SK-N-SH (cell line): ENCODE results near the gene P2RY11. TPM values are rescaled to one million over a fixed set of nuclear protein-coding genes. Genes with fewer than 3 reads are reported as not detected.
A peak's percentile ranks its signal among the peaks of the same experiment; 100 is the strongest.

ENCODE experiments used
- CTCF ChIA-PET: fragments of 300-600, 350-600 bp; formaldehyde crosslinking; extraction: SDS; loops from one replicate; lab custom pipeline; 2021; lab: Yijun Ruan, JAX
- POLR2A ChIA-PET: fragments of 350-600 bp; sonication (Branson Sonifier 250); formaldehyde crosslinking; extraction: SDS; loops from one replicate; lab custom pipeline; 2020; ENCODE audit warnings: antibody characterized with exemption, inconsistent platforms; lab: Yijun Ruan, JAX
- DNase-seq: peaks from one replicate; pipeline ENCODE4 v3.0.0; 2012
- H2AFZ ChIP-seq: fragments of 200-600 bp; sonication (generic); 2 replicates; pipeline ENCODE4 v1.8.1; 2016; ENCODE audit warnings: antibody characterized with exemption, mild to moderate bottlenecking, low read depth
- H3F3A ChIP-seq: fragments of 200-600 bp; sonication (generic); replicated peaks from 2 replicates; pipeline ENCODE3; 2016; ENCODE audit warnings: antibody characterized with exemption, mild to moderate bottlenecking; ENCODE audit not compliant: insufficient read depth
- H3K27ac ChIP-seq, 2 experiments: fragments of 200-500 bp in 1 of 2; fragments of 200-600 bp in 1 of 2; sonication (Bioruptor generic) in 1 of 2; sonication (generic), shearing (Covaris generic) in 1 of 2; 2 replicates each; pipeline versions ENCODE4 v1.5.1 to v1.6.1; 2014 to 2016; ENCODE audit warnings: low read depth in 2 of 2, inconsistent platforms in 1 of 2, low read length in 1 of 2, mild to moderate bottlenecking in 1 of 2, mixed read lengths in 1 of 2
- H3K27me3 ChIP-seq: fragments of 200-600 bp; sonication (generic), shearing (Covaris generic); 2 replicates; pipeline ENCODE4 v1.6.1; 2016; ENCODE audit warnings: mixed run types; ENCODE audit not compliant: insufficient read depth
- H3K36me3 ChIP-seq, 2 experiments: fragments of 200-500 bp in 1 of 2; fragments of 200-600 bp in 1 of 2; sonication (Bioruptor generic) in 1 of 2; sonication (generic) in 1 of 2; replicated peaks in 1 of 2; 2 replicates each; pipeline versions ENCODE3 to v1.5.1; 2014 to 2016; ENCODE audit warnings: low read length in 1 of 2, mild to moderate bottlenecking in 1 of 2; ENCODE audit not compliant: insufficient read depth in 2 of 2, control insufficient read depth in 1 of 2
- H3K4me1 ChIP-seq, 2 experiments: fragments of 200-500 bp in 1 of 2; fragments of 200-600 bp in 1 of 2; sonication (Bioruptor generic) in 1 of 2; sonication (generic), shearing (Covaris generic) in 1 of 2; 2 replicates each; pipeline versions ENCODE4 v1.5.1 to v1.6.1; 2014 to 2016; ENCODE audit warnings: low read depth in 1 of 2, low read length in 1 of 2, mixed run types in 1 of 2; ENCODE audit not compliant: insufficient read depth in 2 of 2, control insufficient read depth in 1 of 2
- H3K4me2 ChIP-seq: fragments of 200-600 bp; sonication (generic), shearing (Covaris generic); 2 replicates; pipeline ENCODE4 v1.6.1; 2017; ENCODE audit warnings: mixed run types
- H3K4me3 ChIP-seq, 2 experiments: fragments of 200-500 bp in 1 of 2; fragments of 200-600 bp in 1 of 2; sonication (Bioruptor generic) in 1 of 2; sonication (generic), shearing (Covaris generic) in 1 of 2; 2 replicates each; pipeline versions ENCODE4 v1.5.1 to v1.8.1; 2014 to 2016; ENCODE audit warnings: low read depth in 2 of 2, inconsistent platforms in 1 of 2, low read length in 1 of 2, mild to moderate bottlenecking in 1 of 2, mixed read lengths in 1 of 2, moderate library complexity in 1 of 2
- H3K79me2 ChIP-seq: fragments of 200-600 bp; sonication (generic); 2 replicates; pipeline ENCODE4 v1.8.1; 2017; ENCODE audit warnings: mild to moderate bottlenecking; ENCODE audit not compliant: insufficient read depth
- H3K9ac ChIP-seq: fragments of 200-600 bp; sonication (generic); 2 replicates; pipeline ENCODE4 v1.6.1; 2017; ENCODE audit warnings: mixed run types
- H3K9me2 ChIP-seq: fragments of 200-600 bp; sonication (generic); 2 replicates; pipeline ENCODE4 v1.6.1; 2017; ENCODE audit warnings: mixed run types
- H3K9me3 ChIP-seq: fragments of 200-600 bp; sonication (generic); 2 replicates; pipeline ENCODE4 v1.6.1; 2017; ENCODE audit warnings: mixed run types, mild to moderate bottlenecking, moderate library complexity
- H4K20me1 ChIP-seq: fragments of 200-600 bp; sonication (generic); 2 replicates; pipeline ENCODE4 v1.6.1; 2017; ENCODE audit warnings: mild to moderate bottlenecking, mixed run types; ENCODE audit not compliant: insufficient read depth
- CHD2 ChIP-seq: fragments of 150-350 bp; IDR thresholded peaks from 2 replicates; pipeline ENCODE4 v1.6.1; 2018; ENCODE audit warnings: low read length; ENCODE audit not compliant: partially characterized antibody
- EP300 ChIP-seq, 2 experiments: IDR thresholded peaks; 2 replicates each; pipeline versions ENCODE4 v1.4.0 to v1.6.1; 2012; ENCODE audit warnings: borderline replicate concordance in 1 of 2, low read depth in 1 of 2, low read length in 1 of 2
- FOSL2 ChIP-seq: IDR thresholded peaks from 2 replicates; pipeline ENCODE4 v1.4.0; 2012; ENCODE audit warnings: low read depth, mild to moderate bottlenecking, moderate library complexity, borderline replicate concordance
- FOXJ3 ChIP-seq: sonication (generic); formaldehyde crosslinking; IDR thresholded peaks from 2 replicates; pipeline ENCODE4 v1.5.1; 2020; ENCODE audit warnings: mild to moderate bottlenecking, missing genetic modification reagents
- GABPA ChIP-seq: IDR thresholded peaks from 2 replicates; pipeline ENCODE4 v1.4.0; 2012; ENCODE audit warnings: low read depth, mild to moderate bottlenecking
- MAX ChIP-seq: IDR thresholded peaks from 2 replicates; pipeline ENCODE4 v1.4.0; 2012; ENCODE audit warnings: low read depth
- MEF2A ChIP-seq: IDR thresholded peaks from 2 replicates; pipeline ENCODE4 v1.4.0; 2012; ENCODE audit warnings: low read depth, borderline replicate concordance
- MXI1 ChIP-seq: IDR thresholded peaks from 2 replicates; pipeline ENCODE4 v1.6.1; 2012; ENCODE audit warnings: mild to moderate bottlenecking, low read depth, low read length, improper control_type of control experiment
- NRF1 ChIP-seq: IDR thresholded peaks from 2 replicates; pipeline ENCODE4 v1.6.1; 2012; ENCODE audit warnings: low read depth, mild to moderate bottlenecking, low read length
- RXRA ChIP-seq: IDR thresholded peaks from 2 replicates; pipeline ENCODE4 v1.4.0; 2012; ENCODE audit warnings: low read depth, mild to moderate bottlenecking, borderline replicate concordance
- SIN3A ChIP-seq: IDR thresholded peaks from 2 replicates; pipeline ENCODE4 v1.6.1; 2012; ENCODE audit warnings: low read depth, mild to moderate bottlenecking, low read length, moderate library complexity, borderline replicate concordance
- TCF12 ChIP-seq: IDR thresholded peaks from 2 replicates; pipeline ENCODE4 v1.4.0; 2012
- YY1 ChIP-seq: IDR thresholded peaks from 2 replicates; pipeline ENCODE4 v1.4.0; 2012; ENCODE audit warnings: low read depth, mild to moderate bottlenecking
- WGBS: methylation state at CpG from one replicate; pipeline ENCODE4 v1.1.6; 2017; ENCODE audit warnings: low lambda C conversion rate; 5-methylcytosine and 5-hydroxymethylcytosine counted together
- polyA plus RNA-seq, 3 experiments: library from polyadenylated mRNA; depleted of rRNA; stranded (reverse); fragments of >200 nt; gene quantifications; 2 replicates each; pipeline ENCODE4 v1.2.3, GENCODE V29; 2012
- TF ChIP-seq, protein P1 (sequence below): IDR thresholded peaks from 2 replicates; pipeline ENCODE4 v1.6.1; 2012; ENCODE audit warnings: mild to moderate bottlenecking, low read depth, low read length, moderate library complexity

P2RY11 gene
- polyA plus RNA-seq, 1 of the 3 experiments (the other 2 are of a cell fraction) = 6.8 TPM

- Histone ChIP-seq H3K79me2 (peaks cover 31% of the 10 kb centered on the region), H4K20me1 (no peaks in the 10 kb centered on the region), H3K9ac (peak overlapping the region; percentile 96; the same call in 1 of the 2 replicates), H3K9me3 (no peaks in the 10 kb centered on the region), H3K4me2 (peak overlapping the region; percentile 100)
- DNase-seq = no peak
- 98% methylated on average over 8 of the region's 14 CpGs for WGBS
- TF ChIP-seq CHD2 (no peak), NRF1 (no peak)
- TF ChIP-seq, all 33 proteins: peak for 0
- no peaks in the 10 kb centered on the region for H3K9me2 ChIP-seq
- peaks cover 0 to 19% of the 10 kb centered on the region in 2 experiments; a peak in 1 of 4 replicates for H3K4me1 ChIP-seq
- CTCF ChIA-PET = interaction anchor here (1.3 to 5.6 kb wide), 4 partner anchors 9 to 151 kb away, joined by 4 to 58 read pairs (median 10); partner anchors contain the start of gene EIF3G
- POLR2A ChIA-PET = interaction anchor here (1.3 to 4.2 kb wide), 3 partner anchors 8 to 11 kb away, joined by 4 to 35 read pairs (median 4); no protein-coding TSS in a partner anchor
- no peak overlapping the region for H2AFZ ChIP-seq
- peaks cover 9% of the 10 kb centered on the region for H3F3A ChIP-seq
- H3K36me3 ChIP-seq = peaks cover 30 to 34% of the 10 kb centered on the region in 2 experiments
- no peak overlapping the region for H3K27ac ChIP-seq
- peak overlapping the region in 1 of 2 experiments; percentile 51; a peak in 3 of 4 replicates for H3K4me3 ChIP-seq
- no peaks in the 10 kb centered on the region for H3K27me3 ChIP-seq
These were observed 3.6 kb upstream of the P2RY11 start for GRCh38 chr19:10107817-10108367.

- POLR2A ChIA-PET = interaction anchor here (1.4 to 4.2 kb wide), 4 partner anchors 6 to 30 kb away, joined by 3 to 35 read pairs (median 4); partner anchors contain the start of gene EIF3G
- H3K4me3 ChIP-seq = no peak overlapping the region
These were observed 2.0 kb upstream of the P2RY11 start for GRCh38 chr19:10109528-10109927.

GRCh38 chr19:10110076-10110971 lies 1.2 kb upstream of the P2RY11 start:
- Histone ChIP-seq H3K9me3 (no peaks in the 10 kb centered on the region), H3K36me3 (peaks cover 30 to 38% of the 10 kb centered on the region in 2 experiments), H3K9me2 (no peaks in the 10 kb centered on the region), H2AFZ (no peak overlapping the region), H3F3A (peaks cover 21% of the 10 kb centered on the region), H4K20me1 (peaks cover 6% of the 10 kb centered on the region; the same call in 1 of the 2 replicates), H3K27me3 (no peaks in the 10 kb centered on the region), H3K4me1 (peaks cover 0 to 15% of the 10 kb centered on the region in 2 experiments; a peak in 1 of 4 replicates), H3K79me2 (peaks cover 31% of the 10 kb centered on the region), H3K27ac (no peak overlapping the region), H3K4me2 (no peak overlapping the region), H3K9ac (no peak overlapping the region), H3K4me3 (no peak overlapping the region)
- CTCF ChIA-PET = interaction anchor here (0.9 to 5.6 kb wide), 3 partner anchors 8 to 140 kb away, joined by 3 to 58 read pairs (median 14); partner anchors contain the start of gene EIF3G
- WGBS = 97% methylated on average over 25 of the region's 44 CpGs
- peak; percentile 19 for DNase-seq
- POLR2A ChIA-PET = interaction anchor here (1.5 to 1.6 kb wide), 2 partner anchors 9 to 29 kb away, joined by 3 to 4 read pairs; partner anchors contain the start of gene EIF3G
- no peak for TF ChIP-seq MEF2A
- no peak for TF ChIP-seq FOXJ3
- TF ChIP-seq SIN3A = no peak
- TF ChIP-seq FOSL2 = no peak
- no peak for TF ChIP-seq EP300 (IDR thresholded peaks at IDR 0.05; ENCODE audit: borderline replicate concordance in 1 of 2, low read depth in 1 of 2, low read length in 1 of 2)
- TF ChIP-seq NRF1 = no peak
- TF ChIP-seq MXI1 = no peak
- TF ChIP-seq, protein P1, sequence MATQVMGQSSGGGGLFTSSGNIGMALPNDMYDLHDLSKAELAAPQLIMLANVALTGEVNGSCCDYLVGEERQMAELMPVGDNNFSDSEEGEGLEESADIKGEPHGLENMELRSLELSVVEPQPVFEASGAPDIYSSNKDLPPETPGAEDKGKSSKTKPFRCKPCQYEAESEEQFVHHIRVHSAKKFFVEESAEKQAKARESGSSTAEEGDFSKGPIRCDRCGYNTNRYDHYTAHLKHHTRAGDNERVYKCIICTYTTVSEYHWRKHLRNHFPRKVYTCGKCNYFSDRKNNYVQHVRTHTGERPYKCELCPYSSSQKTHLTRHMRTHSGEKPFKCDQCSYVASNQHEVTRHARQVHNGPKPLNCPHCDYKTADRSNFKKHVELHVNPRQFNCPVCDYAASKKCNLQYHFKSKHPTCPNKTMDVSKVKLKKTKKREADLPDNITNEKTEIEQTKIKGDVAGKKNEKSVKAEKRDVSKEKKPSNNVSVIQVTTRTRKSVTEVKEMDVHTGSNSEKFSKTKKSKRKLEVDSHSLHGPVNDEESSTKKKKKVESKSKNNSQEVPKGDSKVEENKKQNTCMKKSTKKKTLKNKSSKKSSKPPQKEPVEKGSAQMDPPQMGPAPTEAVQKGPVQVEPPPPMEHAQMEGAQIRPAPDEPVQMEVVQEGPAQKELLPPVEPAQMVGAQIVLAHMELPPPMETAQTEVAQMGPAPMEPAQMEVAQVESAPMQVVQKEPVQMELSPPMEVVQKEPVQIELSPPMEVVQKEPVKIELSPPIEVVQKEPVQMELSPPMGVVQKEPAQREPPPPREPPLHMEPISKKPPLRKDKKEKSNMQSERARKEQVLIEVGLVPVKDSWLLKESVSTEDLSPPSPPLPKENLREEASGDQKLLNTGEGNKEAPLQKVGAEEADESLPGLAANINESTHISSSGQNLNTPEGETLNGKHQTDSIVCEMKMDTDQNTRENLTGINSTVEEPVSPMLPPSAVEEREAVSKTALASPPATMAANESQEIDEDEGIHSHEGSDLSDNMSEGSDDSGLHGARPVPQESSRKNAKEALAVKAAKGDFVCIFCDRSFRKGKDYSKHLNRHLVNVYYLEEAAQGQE = no peak

More at GRCh38 chr19:10109528-10109927, 2.0 kb upstream of the P2RY11 start:
- Histone ChIP-seq H3K9me3 (no peaks in the 10 kb centered on the region), H3F3A (peaks cover 17% of the 10 kb centered on the region), H3K4me2 (no peak overlapping the region), H3K79me2 (peaks cover 31% of the 10 kb centered on the region), H3K4me1 (peaks cover 0 to 18% of the 10 kb centered on the region in 2 experiments; a peak in 1 of 4 replicates), H2AFZ (no peak overlapping the region), H3K36me3 (peaks cover 30 to 34% of the 10 kb centered on the region in 2 experiments), H3K9ac (no peak overlapping the region), H4K20me1 (peaks cover 2% of the 10 kb centered on the region; the same call in 1 of the 2 replicates), H3K9me2 (no peaks in the 10 kb centered on the region), H3K27ac (no peak overlapping the region), H3K27me3 (no peaks in the 10 kb centered on the region)
- DNase-seq = no peak
- TF ChIP-seq FOXJ3 (no peak), RXRA (no peak), YY1 (no peak), MAX (no peak), NRF1 (no peak), TCF12 (no peak), GABPA (no peak)
- CTCF ChIA-PET = interaction anchor here (0.9 to 5.6 kb wide), 4 partner anchors 9 to 149 kb away, joined by 3 to 58 read pairs (median 10); partner anchors contain the start of gene EIF3G
- WGBS = 90% methylated on average over 5 of the region's 14 CpGs
